Adipocyte (in vitro differentiated cells): Measurements from ENCODE around the gene LGALSL.

Experiments
- DNase-seq: peaks from one replicate; pipeline ENCODE4 v3.0.0-alpha.2; 2015; ENCODE audit warnings: low read depth
- H3K27me3 ChIP-seq: replicated peaks from 2 replicates; pipeline ENCODE4 v1.7.0; 2013; ENCODE audit warnings: mild to moderate bottlenecking, low read length, moderate library complexity; ENCODE audit not compliant: control insufficient read depth, insufficient read depth
- H3K36me3 ChIP-seq: 2 replicates; pipeline ENCODE4 v1.7.0; 2013; ENCODE audit warnings: low read length, mild to moderate bottlenecking, moderate library complexity; ENCODE audit not compliant: control insufficient read depth, insufficient read depth, severe bottlenecking
- H3K4me1 ChIP-seq: 2 replicates; pipeline ENCODE4 v1.7.0; 2013; ENCODE audit warnings: mild to moderate bottlenecking, low read length, moderate library complexity; ENCODE audit not compliant: control insufficient read depth, insufficient read depth
- H3K4me3 ChIP-seq: 2 replicates; pipeline ENCODE4 v1.7.0; 2013; ENCODE audit warnings: mild to moderate bottlenecking, low read length, moderate library complexity
- H3K9ac ChIP-seq: 2 replicates; pipeline ENCODE4 v1.7.0; 2013; ENCODE audit warnings: mild to moderate bottlenecking, low read length, moderate library complexity
- H3K9me3 ChIP-seq: 2 replicates; pipeline ENCODE4 v1.7.0; 2013; ENCODE audit warnings: mild to moderate bottlenecking, low read length, moderate library complexity; ENCODE audit not compliant: control insufficient read depth

LGALSL gene

GRCh38 chr2:64453770-64454385, at the start of gene LGALSL:
Gene LGALSL (plus strand): TSS chr2:64454162. CDS start chr2:64454546, 384 bp downstream.
- Histone ChIP-seq H3K4me1 (peaks cover 10% of the 10 kb centered on the region), H3K36me3 (peaks cover 11% of the 10 kb centered on the region), H3K9ac (peak within 1 kb of the TSS; percentile 76), H3K27me3 (no peaks in the 10 kb centered on the region), H3K4me3 (peak within 1 kb of the TSS; percentile 79), H3K9me3 (no peaks in the 10 kb centered on the region)
- DNase-seq: peak; percentile 76

- H3K36me3 ChIP-seq: no peaks in the 10 kb centered on the region
- H3K9me3 ChIP-seq: no peaks in the 10 kb centered on the region
- H3K27me3 ChIP-seq: no peaks in the 10 kb centered on the region
- peak overlapping the region; percentile 48 for H3K4me3 ChIP-seq
- DNase-seq: peak; percentile 12
- H3K9ac ChIP-seq: peak overlapping the region; percentile 27
- peaks cover 57% of the 10 kb centered on the region for H3K4me1 ChIP-seq
Observed at GRCh38 chr2:64404743-64405142, 49.2 kb upstream of the LGALSL start.

GRCh38 chr2:64405581-64406406, 48.2 kb upstream of the LGALSL start:
- peak overlapping the region; percentile 19 for H3K9ac ChIP-seq
- H3K9me3 ChIP-seq: no peaks in the 10 kb centered on the region
- no peaks in the 10 kb centered on the region for H3K27me3 ChIP-seq
- H3K4me3 ChIP-seq: peak overlapping the region; percentile 71
- H3K36me3 ChIP-seq: no peaks in the 10 kb centered on the region
- peaks cover 48% of the 10 kb centered on the region for H3K4me1 ChIP-seq
- peak; percentile 74 for DNase-seq

GRCh38 chr2:64406407-64406774, 47.6 kb upstream of the LGALSL start:
- Histone ChIP-seq H3K4me1 (peaks cover 42% of the 10 kb centered on the region), H3K27me3 (peaks cover 1% of the 10 kb centered on the region), H3K9me3 (no peaks in the 10 kb centered on the region), H3K4me3 (peak overlapping the region; percentile 71), H3K9ac (no peak overlapping the region), H3K36me3 (no peaks in the 10 kb centered on the region)
- no peak for DNase-seq

GRCh38 chr2:64408031-64408430, 45.9 kb upstream of the LGALSL start:
- H3K9ac ChIP-seq: no peak overlapping the region
- no peaks in the 10 kb centered on the region for H3K36me3 ChIP-seq
- peaks cover 35% of the 10 kb centered on the region for H3K4me1 ChIP-seq
- no peak for DNase-seq
- peaks cover 14% of the 10 kb centered on the region for H3K27me3 ChIP-seq
- H3K4me3 ChIP-seq: no peak overlapping the region
- H3K9me3 ChIP-seq: no peaks in the 10 kb centered on the region

GRCh38 chr2:64410671-64411070, 43.3 kb upstream of the LGALSL start:
- H3K36me3 ChIP-seq: no peaks in the 10 kb centered on the region
- H3K9me3 ChIP-seq: no peaks in the 10 kb centered on the region
- H3K9ac ChIP-seq: no peak overlapping the region
- H3K27me3 ChIP-seq: peaks cover 14% of the 10 kb centered on the region
- DNase-seq: no peak
- H3K4me3 ChIP-seq: no peak overlapping the region
- peaks cover 8% of the 10 kb centered on the region for H3K4me1 ChIP-seq

GRCh38 chr2:64412671-64413070, 41.3 kb upstream of the LGALSL start:
- no peak for DNase-seq
- H3K9ac ChIP-seq: no peak overlapping the region
- H3K4me3 ChIP-seq: no peak overlapping the region
- peaks cover 14% of the 10 kb centered on the region for H3K27me3 ChIP-seq
- no peaks in the 10 kb centered on the region for H3K4me1 ChIP-seq
- H3K36me3 ChIP-seq: no peaks in the 10 kb centered on the region
- no peaks in the 10 kb centered on the region for H3K9me3 ChIP-seq

GRCh38 chr2:64414736-64415435, 39.1 kb upstream of the LGALSL start:
- Histone ChIP-seq H3K4me1 (peaks cover 3% of the 10 kb centered on the region), H3K9me3 (no peaks in the 10 kb centered on the region), H3K9ac (no peak overlapping the region), H3K27me3 (peaks cover 14% of the 10 kb centered on the region), H3K36me3 (no peaks in the 10 kb centered on the region), H3K4me3 (no peak overlapping the region)
- no peak for DNase-seq

- Histone ChIP-seq H3K9me3 (no peaks in the 10 kb centered on the region), H3K36me3 (no peaks in the 10 kb centered on the region), H3K27me3 (peaks cover under 1% of the 10 kb centered on the region), H3K4me1 (peaks cover 4% of the 10 kb centered on the region), H3K9ac (no peak overlapping the region), H3K4me3 (no peak overlapping the region)
- DNase-seq: no peak
Observed at GRCh38 chr2:64417624-64418023, 36.3 kb upstream of the LGALSL start.

- H3K36me3 ChIP-seq: no peaks in the 10 kb centered on the region
- no peak overlapping the region for H3K4me3 ChIP-seq
- no peak overlapping the region for H3K9ac ChIP-seq
- no peaks in the 10 kb centered on the region for H3K27me3 ChIP-seq
- peaks cover 4% of the 10 kb centered on the region for H3K4me1 ChIP-seq
- DNase-seq: no peak
- no peaks in the 10 kb centered on the region for H3K9me3 ChIP-seq
Observed at GRCh38 chr2:64419596-64420165, 34.3 kb upstream of the LGALSL start.

GRCh38 chr2:64420677-64421076, 33.3 kb upstream of the LGALSL start:
- DNase-seq: no peak
- Histone ChIP-seq H3K36me3 (no peaks in the 10 kb centered on the region), H3K27me3 (no peaks in the 10 kb centered on the region), H3K4me1 (peaks cover 4% of the 10 kb centered on the region), H3K9ac (no peak overlapping the region), H3K4me3 (no peak overlapping the region), H3K9me3 (no peaks in the 10 kb centered on the region)
